Tongue (tissue), 2 donors: ENCODE results near the gene KRT84. TPM values are rescaled to one million over a fixed set of nuclear protein-coding genes. Genes with fewer than 3 reads are reported as not detected.
A peak's percentile ranks its signal among the peaks of the same experiment; 100 is the strongest.

Source experiments
- DNase-seq: peaks from one replicate; pipeline ENCODE4 v3.0.0-alpha.2; 2015
- total RNA-seq: library from RNA; depleted of rRNA; stranded (reverse); fragments of >200 nt; gene quantifications from one replicate; pipeline ENCODE4 v1.2.3, GENCODE V29; 2014

Gene KRT84
- total RNA-seq, 1 donor from 2014 or later: not detected

DNA sequence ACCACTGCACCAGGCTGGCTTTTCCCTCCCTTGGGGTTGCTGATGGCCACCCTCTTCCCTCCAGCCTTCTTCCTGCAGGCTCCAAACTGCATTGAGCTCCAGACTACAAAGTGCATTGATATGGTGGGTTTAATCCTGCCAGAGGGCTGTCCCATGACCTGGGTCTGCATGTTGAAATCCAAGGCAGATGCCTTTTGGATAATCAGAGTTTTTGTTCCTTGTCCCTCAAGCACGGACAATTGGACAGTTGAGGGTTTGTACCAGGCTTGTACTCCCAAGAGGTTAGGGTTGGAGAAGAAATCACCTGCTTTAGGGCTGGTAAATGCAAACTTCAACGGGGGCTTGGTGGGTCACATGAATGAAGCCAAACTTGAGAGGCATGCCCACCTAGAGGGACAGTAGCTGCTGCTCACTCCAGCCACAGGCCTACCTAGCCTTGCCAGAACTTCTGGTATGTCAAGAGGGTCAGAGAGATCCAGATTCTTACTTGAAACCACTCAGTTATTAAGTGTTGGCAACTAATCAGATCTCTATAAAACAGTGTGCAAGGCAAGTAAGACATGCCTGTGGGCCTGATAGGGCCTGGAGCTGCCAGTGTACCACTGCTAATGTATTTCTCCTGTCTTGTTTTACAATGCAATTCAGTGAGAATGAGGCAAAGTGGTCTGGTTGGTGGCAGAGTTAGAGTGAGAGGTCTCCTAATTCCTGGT is 42.5 kb downstream of the KRT84 start:
- no peak for DNase-seq

DNA sequence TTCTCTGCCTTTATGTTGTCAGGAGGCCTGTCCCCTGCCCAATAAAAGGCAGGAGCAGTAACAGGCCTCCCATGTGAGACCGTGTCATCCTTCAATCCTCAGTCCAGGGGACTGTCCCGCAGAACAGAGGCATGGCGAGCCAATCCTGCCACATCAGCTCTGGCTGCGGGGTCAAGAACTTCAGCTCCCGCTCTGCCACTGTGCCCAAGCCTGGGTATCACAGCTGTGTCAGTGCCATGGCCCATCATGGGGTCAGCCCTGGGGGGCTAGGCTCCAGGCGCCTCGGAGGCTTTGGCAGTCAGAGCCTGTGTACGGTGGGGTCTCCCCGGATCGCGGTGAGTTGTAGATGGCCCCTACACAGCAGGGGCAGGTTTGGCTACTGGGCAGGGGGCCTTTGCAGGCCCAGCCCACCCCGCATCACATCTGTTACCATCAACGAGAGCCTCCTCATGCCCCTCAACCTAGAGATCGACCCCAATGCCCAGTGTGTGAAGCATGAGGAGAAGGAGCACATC is 44.3 kb downstream of the KRT84 start:
- DNase-seq: no peak

DNA sequence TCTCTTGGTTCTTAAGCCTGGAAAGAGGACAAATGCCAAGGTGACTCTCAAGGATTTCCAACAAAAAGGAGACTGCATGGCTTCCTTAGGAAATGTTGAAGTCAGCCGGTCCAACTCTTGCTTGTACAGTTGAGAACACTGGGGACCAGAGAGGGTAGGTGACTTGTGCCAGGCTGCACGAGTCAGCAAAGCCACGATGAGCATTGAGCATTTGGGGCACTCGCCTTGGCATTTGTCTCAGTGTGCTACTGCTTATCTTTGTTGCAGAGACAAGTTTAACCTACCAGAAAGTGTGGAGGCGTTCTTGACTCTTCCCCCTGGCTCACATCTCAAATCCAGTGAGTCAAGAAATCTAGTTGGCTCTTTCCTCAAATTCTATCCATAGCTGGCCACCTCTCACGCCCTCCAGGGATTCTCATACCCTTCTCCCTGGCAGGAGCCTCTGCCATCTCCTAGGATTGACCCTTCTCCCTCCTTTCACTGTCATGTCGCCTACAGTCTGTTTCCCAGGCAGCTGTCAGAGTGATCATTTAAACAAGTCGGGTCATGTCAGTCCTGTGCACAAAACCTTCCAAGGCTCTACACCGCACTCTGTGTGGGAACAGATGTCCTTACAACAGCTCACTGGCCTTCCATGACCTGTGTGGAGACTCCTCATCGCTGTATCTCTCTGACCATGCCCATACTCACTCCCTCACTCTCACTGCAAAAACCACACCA is 47.1 kb downstream of the KRT84 start:
- DNase-seq: no peak

DNA sequence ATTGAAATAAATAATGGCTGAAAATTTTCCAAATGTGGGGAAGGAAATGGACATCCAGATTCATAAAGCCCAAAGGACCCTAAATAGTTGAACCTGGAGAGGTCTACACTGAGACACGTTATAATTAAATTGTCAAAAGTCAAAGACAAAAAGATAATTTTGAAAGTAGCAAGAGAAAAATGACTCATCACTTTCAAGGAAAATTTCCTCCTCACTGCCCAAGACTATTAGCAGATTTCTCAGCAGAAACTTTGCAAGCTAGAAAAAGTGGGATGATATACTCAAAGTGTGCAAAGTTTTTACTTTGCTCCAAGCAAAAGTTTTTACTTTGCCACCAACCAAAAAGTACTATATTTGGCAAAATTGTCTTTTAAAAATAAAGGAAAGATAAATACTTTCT is 48.4 kb downstream of the KRT84 start:
- no peak for DNase-seq

DNA sequence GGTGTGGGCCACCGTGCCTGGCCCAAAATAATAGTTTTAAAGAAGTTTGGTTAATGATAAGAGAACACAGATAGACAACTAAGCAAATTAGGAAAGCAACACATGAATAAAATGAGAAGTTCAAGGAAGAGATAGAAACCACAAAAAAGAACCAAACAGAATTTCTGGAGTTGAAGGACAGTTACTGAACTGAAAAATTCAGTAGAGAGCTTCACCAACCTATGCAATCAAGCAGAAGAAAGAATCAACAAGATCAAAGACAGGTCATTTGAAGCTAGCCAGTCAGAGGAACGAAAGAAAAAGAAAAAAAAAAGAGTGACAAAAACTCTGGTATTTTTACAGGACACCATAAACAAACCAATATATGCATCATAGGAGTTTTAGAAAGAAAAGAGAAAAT is 48.8 kb downstream of the KRT84 start:
- no peak for DNase-seq

DNA sequence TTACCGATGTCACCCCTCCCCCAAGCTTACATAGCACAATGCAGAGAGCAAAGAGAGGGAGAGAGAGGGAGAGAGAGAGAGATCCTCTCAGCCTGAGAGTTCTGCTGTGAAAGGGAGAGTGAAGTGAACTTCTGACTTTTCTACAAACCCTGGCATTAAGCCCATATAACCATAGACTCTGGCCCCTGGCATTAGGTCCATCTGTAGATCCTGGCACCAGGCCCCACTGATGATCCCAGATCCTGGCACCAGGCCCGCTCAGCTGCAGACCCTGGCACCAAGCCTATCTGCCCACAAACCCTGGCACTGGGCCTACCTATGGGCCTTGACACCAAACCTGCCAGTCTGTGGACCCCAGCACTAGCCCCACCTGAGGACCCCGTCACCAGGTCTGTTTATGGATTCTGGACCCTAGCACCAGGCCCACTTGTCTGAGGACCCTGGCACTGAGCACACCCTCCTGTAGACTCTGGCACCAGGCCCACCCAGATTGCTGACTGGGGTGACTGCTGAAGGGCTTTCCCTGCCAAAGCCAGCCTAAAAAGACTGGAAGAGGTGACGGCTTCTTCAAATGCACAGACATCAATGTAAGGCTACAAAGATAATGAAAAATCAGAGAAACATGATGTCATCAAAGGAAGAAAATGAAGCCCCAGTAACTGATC is 49.7 kb downstream of the KRT84 start:
- peak; percentile 63 for DNase-seq

DNA sequence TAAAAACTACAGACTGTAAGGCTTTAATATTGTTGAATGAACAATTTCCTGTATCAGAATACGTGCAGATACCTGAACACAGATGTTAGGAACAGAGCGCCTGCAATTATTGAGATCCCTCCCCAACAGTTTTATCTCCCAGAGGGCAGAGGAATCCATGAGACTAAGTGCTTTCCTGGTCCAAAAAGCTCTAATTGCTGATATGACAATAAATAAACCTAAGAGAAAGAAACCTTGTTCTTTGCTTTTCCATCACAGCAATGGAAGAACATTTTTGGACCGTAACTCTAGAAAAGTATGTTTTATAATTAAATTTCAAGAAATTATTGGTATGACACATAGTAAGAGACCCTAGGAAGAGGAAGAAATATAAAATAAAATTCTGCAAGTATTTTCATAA is 51.3 kb downstream of the KRT84 start:
- no peak for DNase-seq

DNA sequence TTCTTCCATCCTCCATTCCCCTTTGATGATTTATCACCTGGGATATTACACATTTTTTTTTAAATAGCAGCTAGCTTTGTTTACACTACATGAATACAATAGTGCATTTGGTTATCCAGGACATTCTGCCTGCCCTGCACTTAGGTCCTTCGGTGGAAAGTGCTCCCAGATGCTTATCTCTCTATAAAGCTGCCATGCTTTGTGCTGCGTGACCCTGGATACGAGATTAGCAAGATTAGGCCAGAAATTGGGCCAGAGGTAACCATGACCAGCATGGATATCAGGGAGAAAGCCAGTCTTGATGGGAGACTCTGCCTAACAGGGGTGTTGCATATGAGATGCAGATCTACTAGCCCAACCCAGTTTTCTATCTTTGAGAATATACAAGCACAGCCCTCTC is 52.1 kb downstream of the KRT84 start:
- DNase-seq: no peak

DNA sequence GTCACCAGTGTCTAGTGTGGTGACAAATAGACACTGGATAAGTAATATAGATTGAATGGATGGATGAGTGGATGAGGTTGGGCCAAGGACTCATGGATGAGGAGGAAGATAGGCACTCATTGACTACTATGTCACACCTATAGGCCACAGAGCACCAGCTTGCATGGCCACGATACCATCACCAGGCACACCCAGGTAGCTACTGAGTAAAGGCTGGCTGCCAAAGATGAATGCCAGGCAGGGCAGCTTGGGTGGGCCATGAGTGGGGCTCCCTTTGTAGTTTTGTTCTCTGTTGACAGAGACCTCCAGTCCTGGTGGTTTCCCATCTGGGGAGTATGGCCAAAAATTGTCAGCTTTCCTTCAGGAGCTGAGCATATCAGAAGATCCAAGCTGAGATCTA is 53.1 kb downstream of the KRT84 start:
- no peak for DNase-seq

DNA sequence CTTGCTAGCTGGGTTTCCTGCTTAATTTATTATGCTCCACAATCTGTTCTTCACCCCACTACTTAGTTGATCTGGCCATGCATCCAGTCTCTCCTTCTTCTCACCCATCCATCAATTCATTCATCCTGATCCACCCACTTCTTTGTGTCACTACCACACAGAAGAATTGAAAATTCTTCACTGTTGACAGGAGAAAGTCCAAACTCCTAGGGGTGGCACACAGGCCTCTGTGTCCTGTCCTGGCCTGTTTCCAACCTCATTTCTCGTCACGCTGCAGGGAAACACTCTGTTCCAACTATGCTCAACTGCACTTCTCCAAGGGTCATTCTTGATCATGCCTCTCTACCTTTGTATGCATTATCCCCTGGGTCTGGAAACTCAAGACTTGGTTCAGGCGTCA is 53.6 kb downstream of the KRT84 start:
- DNase-seq: no peak

DNA sequence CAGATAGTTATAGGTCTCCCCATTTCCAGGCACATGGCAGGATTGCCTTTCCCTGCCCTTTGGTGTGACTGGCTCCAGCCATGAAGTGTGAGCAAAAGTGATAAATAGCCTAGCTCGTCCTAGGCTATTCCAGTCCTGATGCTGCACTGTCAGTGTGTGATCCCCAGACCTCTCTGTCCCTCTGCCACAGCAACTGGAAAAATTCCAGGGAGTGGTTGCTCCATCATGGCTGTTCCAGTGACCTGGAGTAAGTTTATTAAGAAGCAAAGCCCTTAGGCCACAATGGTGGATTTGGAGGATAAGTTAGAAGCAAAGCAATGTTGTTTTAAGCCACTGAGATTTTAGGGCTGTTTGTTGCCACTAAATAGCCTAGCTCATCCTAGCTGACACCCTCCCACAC is 54.4 kb downstream of the KRT84 start:
- no peak for DNase-seq

DNA sequence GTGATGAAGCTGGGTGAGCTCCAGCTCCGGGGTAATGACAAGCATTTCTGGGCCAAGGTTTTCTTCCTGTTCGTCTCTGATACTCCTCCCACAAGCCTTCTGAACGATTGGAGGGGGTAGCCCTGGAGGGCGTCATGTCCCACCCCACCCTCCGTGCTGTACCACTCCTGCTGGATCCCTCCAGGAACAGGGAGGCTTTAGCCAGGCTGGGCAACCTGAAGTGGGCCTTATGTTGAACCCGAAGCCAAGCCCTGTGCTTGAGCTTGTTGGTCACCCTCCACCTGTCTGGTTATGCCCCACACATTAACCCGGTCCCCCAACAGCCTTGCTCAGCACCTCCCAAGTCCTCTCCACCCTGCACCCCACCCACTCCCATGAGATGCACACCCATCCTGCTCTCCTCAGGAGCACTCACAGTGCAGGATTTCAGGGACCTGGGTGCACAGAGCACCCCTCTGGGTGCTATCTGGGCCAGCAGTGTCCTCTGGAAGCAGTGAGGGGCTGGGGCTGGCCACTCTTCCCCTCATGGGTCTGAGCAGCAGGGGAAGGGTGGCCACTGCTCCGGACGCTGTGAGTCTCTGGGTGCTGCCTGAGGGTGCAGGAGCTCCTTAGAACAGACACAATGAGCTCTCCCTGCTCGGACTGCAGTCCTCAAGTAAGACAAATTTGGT is 57.5 kb downstream of the KRT84 start:
- DNase-seq: no peak

Other genes starting within 250 kb of the KRT84 start
- gene KRT80, start 193.6 kb downstream of the KRT84 start, total RNA-seq: 10.3 TPM
- 27.1 TPM for gene KRT7, start 152.4 kb downstream of the KRT84 start, total RNA-seq
- not detected for gene KRT86, start 111.0 kb downstream of the KRT84 start, total RNA-seq
- gene KRT81, start 94.1 kb downstream of the KRT84 start, total RNA-seq: 0.41 TPM
- gene KRT83, start 64.3 kb downstream of the KRT84 start, total RNA-seq: not detected
- gene KRT85, start 18.2 kb downstream of the KRT84 start, total RNA-seq: not detected
- not detected for gene KRT82, start 20.7 kb upstream of the KRT84 start, total RNA-seq
- 0.21 TPM for gene KRT75, start 48.7 kb upstream of the KRT84 start, total RNA-seq
- gene KRT6B, start 66.5 kb upstream of the KRT84 start, total RNA-seq: 17.0 TPM
- 19.3 TPM for gene KRT6C, start 88.2 kb upstream of the KRT84 start, total RNA-seq
- gene KRT6A, start 107.6 kb upstream of the KRT84 start, total RNA-seq: 299 TPM
- 1,219 TPM for gene KRT5, start 134.7 kb upstream of the KRT84 start, total RNA-seq
- gene KRT71, start 167.5 kb upstream of the KRT84 start, total RNA-seq: not detected
- gene KRT74, start 188.2 kb upstream of the KRT84 start, total RNA-seq: 0.10 TPM
- 0.21 TPM for gene KRT72, start 215.8 kb upstream of the KRT84 start, total RNA-seq
- gene KRT73, start 232.9 kb upstream of the KRT84 start, total RNA-seq: not detected